ENCODE data around the gene RPS19BP1.

GRCh38 chr22:39562839-39563489, 30.4 kb upstream of the RPS19BP1 start:
- TF ChIP-seq POLR2A (IDR thresholded peaks at IDR 0.05), result no peak
- TF ChIP-seq, protein P1, sequence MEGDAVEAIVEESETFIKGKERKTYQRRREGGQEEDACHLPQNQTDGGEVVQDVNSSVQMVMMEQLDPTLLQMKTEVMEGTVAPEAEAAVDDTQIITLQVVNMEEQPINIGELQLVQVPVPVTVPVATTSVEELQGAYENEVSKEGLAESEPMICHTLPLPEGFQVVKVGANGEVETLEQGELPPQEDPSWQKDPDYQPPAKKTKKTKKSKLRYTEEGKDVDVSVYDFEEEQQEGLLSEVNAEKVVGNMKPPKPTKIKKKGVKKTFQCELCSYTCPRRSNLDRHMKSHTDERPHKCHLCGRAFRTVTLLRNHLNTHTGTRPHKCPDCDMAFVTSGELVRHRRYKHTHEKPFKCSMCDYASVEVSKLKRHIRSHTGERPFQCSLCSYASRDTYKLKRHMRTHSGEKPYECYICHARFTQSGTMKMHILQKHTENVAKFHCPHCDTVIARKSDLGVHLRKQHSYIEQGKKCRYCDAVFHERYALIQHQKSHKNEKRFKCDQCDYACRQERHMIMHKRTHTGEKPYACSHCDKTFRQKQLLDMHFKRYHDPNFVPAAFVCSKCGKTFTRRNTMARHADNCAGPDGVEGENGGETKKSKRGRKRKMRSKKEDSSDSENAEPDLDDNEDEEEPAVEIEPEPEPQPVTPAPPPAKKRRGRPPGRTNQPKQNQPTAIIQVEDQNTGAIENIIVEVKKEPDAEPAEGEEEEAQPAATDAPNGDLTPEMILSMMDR (IDR thresholded peaks at IDR 0.05), result no peak
